Hepatocyte (in vitro differentiated cells): ENCODE measurements around the gene KRTAP5-1.

Experiments used
- EZH2 ChIP-seq: fragments of 200-600 bp; sonication (generic); IDR thresholded peaks from 2 replicates; pipeline ENCODE4 v1.6.1; 2016; ENCODE audit warnings: antibody characterized with exemption, mild to moderate bottlenecking, borderline replicate concordance
- EZH2phosphoT487 ChIP-seq: fragments of 200-600 bp; sonication (generic); IDR thresholded peaks from one replicate; pipeline ENCODE4 v1.6.1; 2018; ENCODE audit warnings: antibody characterized with exemption, mild to moderate bottlenecking, low read depth, moderate library complexity; ENCODE audit not compliant: unreplicated experiment, severe bottlenecking
- TF ChIP-seq, protein P1 (sequence below): fragments of 200-600 bp; sonication (generic); IDR thresholded peaks from 2 replicates; pipeline ENCODE4 v1.5.1; 2016; ENCODE audit warnings: antibody characterized with exemption, mild to moderate bottlenecking; ENCODE audit not compliant: poor library complexity

DNA sequence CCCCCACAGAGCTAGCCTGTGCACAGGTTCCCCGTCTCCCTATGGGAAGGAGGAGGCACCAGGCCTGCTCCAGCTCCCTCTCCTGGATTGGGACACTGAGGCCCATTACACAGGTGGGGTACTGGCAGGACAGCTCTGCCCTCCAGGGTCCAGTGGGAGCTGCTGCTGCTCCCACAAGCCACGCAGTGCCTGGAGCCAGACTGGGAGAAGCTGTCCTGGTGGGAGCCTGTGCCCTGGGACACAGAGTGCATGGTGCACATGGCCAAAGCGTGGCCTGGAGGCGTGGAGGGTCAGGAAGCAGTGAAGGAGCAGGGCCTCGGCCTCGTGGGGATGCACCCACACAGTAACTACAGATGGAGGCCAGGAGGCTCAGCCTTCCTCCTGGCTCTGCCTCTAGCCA is 40.5 kb downstream of the KRTAP5-1 start:
- TF ChIP-seq, protein P1, sequence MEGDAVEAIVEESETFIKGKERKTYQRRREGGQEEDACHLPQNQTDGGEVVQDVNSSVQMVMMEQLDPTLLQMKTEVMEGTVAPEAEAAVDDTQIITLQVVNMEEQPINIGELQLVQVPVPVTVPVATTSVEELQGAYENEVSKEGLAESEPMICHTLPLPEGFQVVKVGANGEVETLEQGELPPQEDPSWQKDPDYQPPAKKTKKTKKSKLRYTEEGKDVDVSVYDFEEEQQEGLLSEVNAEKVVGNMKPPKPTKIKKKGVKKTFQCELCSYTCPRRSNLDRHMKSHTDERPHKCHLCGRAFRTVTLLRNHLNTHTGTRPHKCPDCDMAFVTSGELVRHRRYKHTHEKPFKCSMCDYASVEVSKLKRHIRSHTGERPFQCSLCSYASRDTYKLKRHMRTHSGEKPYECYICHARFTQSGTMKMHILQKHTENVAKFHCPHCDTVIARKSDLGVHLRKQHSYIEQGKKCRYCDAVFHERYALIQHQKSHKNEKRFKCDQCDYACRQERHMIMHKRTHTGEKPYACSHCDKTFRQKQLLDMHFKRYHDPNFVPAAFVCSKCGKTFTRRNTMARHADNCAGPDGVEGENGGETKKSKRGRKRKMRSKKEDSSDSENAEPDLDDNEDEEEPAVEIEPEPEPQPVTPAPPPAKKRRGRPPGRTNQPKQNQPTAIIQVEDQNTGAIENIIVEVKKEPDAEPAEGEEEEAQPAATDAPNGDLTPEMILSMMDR, result no peak
- TF ChIP-seq EZH2phosphoT487 (no peak), EZH2 (no peak)
